ENCODE measurements around the gene SYNE1.

- TF ChIP-seq GATA2 (IDR thresholded peaks at IDR 0.05; ENCODE audit: low read depth, low read length) (no peak), GATA3 (IDR thresholded peaks at IDR 0.05; ENCODE audit: low read depth, low read length) (no peak)
These were observed 487.0 kb downstream of the SYNE1 start for GRCh38 chr6:152150196-152150595.

Measured in SH-SY5Y (cell line).